Lung microvascular endothelial cell (primary cell): ENCODE results near the gene PDE4D. TPM values are rescaled to one million over a fixed set of nuclear protein-coding genes. Genes with fewer than 3 reads are reported as not detected.

Experiments used
- DNase-seq, 2 donors: peaks; one replicate each; pipeline versions ENCODE4 v3.0.0 to v3.0.0-alpha.2; 2010; ENCODE audit warnings: low read depth in 2 of 2
- total RNA-seq: library from RNA; depleted of rRNA; stranded (reverse); fragments of >200 nt; gene quantifications from 2 replicates; pipeline ENCODE4 v1.2.1, GENCODE V29; 2014

PDE4D gene
- total RNA-seq, 1 donor from 2014 or later = 23.8 TPM

DNA sequence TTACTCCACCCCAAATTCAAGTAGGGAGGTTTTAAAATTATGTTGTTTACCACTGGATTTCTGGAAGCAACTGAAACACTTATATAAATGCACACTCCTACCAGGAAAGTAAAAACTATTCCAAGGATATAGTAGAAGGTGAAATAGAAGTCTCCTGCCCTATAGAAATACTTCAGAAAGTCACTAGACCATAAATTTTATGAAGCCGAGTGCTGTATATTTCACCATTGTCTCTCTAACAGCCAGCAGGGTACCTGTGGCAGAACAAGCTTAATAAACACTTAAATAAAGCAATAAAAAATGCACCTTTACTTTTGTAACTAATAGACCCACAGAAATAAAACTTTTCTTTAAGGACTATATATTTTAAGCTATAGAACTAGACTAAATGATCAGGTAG, 631.6 kb downstream of the PDE4D start:
- no peak for DNase-seq

DNA sequence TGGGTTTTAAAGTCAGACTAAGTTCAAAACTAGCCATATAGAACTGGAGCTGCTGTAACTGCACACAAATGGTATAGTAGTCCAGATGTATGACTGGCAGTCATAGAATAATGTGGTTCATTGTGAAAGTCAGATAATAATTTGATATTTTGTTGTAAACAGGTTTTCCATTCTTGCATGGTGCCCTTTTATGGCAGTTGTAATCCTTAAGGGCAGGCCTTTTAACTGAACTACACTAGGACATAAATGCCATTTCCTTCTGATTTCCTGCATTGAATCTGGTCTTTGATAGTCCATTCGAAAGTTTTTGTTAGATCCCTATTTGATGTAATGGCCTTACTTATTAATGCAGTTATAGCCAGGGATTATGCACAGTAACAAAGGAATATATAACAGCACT, 632.6 kb downstream of the PDE4D start:
- no peak for DNase-seq

DNA sequence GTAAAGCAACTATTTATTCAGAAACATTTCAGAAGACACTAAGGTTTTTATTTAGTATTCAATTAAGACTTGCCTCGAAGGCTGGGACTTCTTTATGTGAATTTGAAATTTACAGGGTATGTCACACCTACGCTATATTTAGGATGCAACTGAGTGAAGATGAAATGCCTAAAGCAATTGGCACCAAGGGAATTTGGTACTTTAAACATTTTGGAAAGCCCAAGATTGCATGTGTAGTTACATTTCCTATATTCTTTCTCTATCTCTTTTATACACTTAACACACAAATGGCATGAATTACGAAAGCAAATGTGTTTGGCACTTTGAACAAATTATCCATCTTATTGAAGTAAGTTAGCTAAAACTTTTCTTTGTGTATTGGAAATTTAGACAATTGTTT, 633.3 kb downstream of the PDE4D start:
- DNase-seq = no peak

DNA sequence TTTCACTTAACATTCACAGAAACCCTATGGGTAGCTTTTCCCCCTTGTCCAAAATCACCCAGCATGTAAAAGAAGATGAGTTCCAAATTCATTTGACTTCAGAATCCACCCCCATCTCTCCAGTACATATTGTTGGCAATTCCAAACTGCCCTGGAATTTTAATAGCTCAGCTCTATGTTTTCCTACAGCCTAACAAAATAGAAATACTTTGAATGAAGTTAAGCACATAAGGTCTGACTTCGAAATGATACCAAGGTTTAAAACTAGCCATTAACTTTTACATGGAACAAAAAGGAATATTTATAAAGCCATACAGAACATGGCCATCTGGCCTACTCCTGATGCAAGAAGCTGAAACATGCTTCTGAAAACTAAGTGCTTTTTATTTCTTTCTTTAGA, 634.3 kb downstream of the PDE4D start:
- no peak for DNase-seq

DNA sequence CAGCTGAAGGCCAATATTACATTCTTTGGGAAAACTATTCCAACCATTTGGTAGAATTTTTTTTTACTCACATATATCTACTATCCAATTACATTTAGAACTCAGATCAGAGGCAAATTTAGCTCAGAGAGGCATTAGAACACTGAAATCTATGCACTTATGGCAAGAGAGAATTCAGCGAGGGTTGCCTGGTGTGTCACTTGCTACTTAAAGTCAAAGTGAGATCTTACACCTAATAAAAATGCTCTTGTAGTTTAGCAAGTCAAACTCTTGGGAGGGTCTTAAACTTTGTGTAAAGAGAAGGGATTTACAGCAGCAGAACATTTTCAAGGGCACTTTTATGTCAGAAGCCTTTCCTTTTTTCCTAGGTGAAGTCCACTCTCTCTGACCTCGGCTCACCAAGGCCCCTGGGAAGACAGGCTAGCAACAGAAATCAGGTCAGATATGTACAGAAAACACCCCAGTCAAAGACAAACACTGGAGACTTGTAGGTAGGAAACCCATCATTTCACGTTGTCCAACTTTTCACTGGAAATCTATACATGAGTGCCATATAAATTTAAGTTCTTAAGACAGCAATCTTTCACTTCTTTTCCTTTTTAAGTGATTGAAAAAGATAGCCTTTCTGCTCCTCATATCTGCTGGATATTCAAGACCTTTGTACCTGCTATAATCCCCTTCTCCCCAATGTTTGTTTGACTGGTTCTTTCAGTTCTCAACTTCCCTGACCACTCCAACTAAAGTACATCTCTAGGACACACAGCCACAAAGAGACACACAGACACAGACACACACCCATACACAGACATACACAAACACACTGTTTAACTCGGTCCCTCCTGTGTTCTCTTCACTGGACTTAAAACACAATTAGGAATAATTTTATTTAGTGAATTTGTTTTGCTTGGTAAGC, 635.8 kb downstream of the PDE4D start:
- DNase-seq = no peak

DNA sequence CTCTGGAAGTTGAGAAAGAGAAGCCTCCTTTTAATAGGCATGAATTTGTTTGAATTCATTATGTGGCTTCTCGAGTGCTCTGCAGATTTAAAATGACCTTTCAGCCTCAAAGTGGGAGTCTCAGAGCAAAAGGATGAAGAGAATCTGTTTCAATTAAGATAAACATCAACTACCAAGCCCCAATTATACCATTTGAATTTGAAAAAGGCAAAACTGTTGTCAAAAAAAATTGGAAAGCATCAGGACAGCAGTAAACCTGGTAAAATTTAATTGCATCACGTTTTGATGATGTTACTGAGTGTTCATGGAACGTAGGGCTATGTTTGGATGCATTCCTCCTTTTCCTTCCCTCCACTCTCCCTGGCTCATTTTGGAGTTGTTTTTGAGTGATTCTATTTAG, 637.2 kb downstream of the PDE4D start:
- no peak for DNase-seq

DNA sequence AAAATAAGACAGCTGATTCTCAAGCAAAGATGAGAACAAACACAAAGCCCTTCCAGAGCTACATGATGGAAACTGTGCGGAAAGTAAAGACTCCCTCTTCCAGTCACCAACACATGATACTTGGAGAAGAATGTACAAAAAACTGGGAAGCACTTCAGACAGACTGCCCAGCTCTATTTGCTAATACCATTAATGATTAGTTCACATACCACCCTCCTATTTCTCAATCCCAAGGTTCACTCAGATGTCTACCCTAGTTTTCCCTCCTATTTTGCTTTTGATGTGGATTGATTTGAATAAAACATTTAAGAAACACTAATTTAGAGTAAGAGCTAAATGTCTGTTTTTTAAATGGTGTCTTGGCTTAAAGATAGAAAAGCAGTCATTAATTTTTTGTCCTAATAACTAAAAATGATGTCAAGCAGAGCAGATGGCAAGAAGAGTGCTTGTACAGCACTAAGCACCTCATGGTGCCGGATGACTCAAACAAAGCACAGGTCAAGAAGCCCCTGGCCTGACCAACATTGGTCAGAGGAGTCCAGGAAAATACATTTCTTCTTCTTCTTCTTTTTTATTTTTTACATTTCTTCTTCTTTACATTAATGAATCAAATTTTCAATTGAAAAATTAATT, 639.4 kb downstream of the PDE4D start:
- no peak for DNase-seq

DNA sequence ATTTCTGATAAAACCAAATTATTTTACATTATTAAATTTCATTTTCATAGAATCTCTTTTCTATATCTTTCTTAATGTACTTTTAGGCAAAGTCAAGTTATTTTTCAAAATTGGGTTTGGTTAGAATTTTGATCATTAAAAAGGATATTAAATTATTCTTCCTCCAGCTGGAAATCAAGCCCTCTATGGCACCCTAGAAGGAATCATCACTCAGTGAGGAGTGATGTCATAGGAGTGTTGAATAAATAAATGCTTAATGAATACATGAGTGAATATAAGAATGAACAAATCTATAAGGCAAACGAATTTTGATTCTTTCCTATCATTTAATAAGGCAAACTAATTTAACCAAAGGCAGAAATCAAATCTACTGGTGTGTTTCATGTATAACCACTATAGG, 639.9 kb downstream of the PDE4D start:
- DNase-seq = no peak

DNA sequence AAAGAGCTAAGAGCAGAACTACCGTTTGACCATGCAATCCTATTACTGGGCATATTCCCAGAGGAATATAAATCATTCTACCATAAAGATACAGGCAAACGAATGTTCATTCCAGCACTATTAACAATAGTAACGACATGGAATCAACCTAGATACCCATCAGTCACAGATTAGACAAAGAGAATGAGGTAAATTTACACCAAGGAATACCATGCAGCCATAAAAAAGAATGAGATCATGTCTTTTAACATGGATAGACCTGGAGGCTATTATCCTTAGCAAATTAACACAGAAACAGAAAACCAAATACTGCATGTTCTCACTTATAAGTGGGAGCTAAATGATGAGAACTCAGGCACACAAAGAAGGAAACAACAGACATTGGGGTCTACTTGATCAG, 641.9 kb downstream of the PDE4D start:
- DNase-seq = no peak

DNA sequence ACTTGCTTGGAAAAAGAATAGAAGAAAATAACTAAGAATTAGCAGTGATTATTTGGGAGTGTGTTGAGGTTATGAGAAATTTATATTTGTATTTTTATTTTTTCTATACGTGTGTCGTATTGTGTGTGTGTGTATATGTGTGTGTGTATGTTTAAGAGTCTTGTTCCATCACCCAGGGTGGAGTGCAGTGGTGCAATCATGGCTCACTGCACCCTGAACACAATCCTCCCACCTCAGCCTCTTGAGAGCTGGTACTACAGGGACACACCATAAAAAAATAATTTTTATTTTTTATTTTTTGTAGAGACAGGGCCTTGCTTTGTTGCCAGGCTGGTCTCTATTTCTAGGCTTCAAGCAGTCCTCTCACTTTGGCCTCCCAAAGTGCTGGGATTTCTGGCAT, 643.8 kb downstream of the PDE4D start:
- DNase-seq = no peak

DNA sequence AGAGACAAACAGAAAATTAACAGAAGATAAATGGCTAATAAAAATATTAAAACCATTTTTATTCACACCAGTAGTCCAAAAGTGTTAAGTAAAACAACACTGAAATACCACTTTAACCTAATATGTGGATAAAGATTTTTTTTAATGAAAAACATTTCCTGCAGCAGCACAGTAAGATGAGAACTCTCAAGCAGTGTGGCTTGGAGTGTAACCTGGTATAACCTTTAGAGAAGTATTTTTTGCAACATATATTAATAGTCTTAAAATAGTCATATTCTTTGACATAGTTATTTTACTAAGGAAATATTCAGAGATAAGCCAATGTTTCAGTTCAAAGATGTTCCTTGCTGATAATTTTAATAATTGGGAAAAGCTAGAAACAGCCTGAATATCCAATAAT, 644.4 kb downstream of the PDE4D start:
- DNase-seq = no peak

DNA sequence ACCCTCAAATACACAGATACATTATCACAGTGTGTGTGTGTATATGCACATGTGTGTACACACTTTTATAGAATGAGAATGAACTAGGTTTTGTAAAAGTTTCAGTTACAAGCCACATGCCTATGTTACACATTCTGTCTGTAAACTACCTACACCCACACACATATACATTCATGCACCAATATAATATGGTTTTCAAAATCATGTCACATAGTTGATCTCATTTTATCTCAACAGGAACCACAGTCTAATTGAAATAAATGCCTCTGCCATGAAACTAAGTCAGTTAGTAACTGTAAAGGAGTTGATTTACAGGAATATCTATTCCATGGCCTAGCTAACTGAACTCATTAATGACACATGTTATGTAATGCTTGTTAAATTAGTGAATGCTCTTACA, 646.6 kb downstream of the PDE4D start:
- DNase-seq = no peak

DNA sequence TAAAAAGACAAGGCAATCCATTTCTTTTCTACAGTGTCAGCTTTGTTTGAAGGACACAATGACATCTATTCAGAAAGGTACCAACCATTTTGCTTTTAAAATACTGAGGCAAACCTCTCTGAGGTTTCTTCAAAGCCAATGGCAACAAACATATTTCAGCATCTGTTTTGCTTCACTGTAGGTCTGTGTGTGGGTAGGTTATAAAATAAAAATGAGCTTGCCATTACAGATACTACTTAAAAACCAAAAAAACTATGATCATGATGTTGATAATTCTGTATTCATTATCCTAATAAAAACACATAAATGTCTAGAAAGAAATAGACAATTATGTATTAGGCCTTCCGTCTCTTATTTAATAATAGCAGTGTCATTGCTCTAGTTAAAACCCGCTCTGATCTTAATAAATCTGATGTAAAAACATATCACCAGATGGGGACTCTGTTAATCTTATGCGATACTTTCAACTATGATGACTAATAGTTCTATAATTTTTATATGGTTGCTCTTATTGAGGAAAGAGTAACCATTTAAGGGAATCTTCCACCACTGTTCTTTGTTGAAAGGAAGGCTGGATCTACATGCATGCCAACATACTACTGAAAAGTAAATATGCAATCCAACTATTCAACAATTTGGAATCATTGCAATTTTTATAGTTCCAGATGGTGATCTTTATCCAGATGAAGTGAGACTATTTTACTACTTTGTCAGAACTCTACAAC, 647.2 kb downstream of the PDE4D start:
- peak in 1 of 2 donors; percentile 26 for DNase-seq

DNA sequence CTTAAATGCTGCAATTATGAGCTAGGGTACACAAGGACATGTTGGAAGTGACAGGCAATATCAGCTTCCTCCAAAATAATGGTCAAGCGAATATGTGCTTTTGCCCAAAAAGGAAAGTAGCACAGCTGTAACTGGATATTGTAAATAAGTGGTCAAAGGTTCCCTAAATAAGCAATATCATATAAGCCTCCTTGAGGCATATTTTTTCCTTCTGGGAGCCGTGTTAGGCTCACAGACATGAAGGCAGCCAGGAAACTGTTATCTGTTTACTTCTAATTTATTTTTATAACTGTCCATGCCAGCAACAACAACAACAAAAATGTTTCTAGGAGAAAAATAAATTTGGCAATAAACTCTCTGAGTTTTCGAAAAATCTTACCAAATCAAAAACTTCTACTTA, 648.3 kb downstream of the PDE4D start:
- no peak for DNase-seq

DNA sequence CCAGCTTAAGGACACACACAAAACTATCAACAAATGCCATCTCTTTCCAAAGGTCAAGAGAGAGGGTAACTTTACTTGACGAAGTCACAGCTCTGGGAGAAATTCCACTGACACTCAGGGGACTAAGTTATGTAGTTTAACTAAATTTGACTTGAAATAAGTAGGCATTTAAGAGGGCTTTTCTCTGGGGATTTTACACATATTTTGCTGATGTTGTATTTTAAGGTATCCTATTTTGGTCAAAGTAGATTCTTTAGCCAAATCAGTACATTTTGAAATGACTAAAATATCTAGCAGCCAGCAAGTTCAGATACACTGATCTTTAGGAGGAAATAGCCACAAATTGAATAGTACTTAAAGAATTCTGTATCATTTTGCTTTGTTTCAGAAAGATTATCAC, 652.0 kb downstream of the PDE4D start:
- no peak for DNase-seq

DNA sequence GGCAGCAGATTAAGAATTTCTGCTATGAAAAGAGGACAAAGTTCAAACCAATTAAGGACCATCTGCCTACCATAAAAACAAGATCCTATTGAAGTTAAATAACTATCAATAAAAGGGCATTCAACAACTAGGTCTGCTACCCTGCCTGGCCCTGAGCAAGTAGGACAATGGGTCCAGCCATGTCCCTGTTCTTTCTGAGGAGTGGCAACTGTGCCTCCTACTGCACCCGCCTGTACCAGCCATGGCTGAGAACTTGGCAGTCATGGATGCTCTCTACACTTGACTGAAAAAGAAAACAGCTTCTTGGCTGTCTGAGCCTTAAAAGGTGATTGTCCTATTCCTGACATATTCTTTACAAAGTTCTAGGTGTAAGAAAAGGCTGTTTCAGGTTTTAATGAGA, 652.4 kb downstream of the PDE4D start:
- no peak for DNase-seq

DNA sequence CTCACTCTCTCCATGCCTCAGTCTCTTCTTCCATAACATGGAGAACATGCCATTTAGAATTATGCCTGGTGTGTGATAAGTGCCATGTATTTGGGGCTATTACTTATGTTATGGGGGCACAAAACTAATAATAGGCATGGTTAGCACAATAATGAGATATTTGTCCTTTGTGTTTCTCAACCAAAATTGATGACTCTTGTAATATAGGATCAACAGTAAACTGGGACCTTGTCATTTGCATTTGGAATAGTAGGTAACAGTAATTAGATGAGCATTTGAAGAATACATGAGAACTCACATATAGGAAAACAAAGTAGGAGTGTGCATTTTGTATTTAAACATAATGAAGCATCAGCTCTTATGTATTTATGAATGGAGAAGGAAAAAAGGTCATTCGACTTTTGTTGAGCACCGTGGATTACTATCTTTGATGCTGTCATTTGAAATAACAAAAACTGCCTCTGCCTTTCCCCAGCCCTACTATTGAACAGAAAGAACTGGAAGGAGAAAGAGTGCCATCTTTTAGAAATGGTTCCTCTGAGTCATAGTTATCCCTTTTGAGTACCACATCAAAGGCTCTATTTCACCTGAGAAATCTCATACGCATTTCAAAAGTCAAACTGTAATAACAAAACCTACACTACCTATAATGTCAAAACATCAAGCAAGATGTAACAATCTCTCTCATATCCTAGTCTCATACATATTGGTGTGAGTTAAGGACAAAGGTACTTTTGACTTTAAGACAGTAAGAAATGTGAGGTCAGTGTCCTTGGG, 655.2 kb downstream of the PDE4D start:
- no peak for DNase-seq

DNA sequence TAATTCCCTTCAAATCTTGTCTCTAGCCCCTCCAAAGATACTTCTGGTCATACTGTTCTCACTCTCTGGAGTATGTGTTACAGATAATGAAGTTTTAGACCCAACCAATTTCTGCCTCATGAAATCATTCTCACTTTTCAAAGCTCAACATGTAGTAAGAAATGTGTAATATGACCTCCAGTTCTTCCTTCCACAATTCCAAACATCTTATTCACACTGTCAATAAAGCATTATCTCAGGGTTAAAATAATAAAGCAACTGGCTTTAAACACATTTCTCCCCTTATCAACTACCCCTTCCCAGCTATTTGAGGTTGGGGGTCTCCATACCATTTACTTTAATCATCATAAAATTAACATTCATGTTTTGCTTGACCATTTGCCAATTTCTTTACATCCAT, 656.5 kb downstream of the PDE4D start:
- no peak for DNase-seq

DNA sequence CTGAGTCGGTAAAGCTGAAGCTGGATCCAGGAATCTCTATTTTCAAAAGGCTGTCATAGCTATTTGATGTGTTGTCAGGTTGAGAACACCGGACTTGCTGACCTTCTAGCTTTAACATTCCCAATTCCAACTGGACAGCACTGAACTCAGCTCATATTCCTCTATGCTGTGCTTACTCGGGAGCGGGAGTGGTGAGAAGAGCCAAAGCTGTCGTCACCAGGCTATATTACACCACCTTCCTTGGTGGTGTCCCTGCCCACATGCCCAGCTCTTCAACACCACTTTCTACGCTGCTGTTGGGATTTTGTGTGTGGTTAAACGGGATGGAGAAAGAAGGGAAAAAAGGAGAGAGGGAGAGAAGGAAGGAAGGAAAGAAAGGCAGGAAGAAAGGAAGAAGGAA, 657.1 kb downstream of the PDE4D start:
- DNase-seq = no peak

DNA sequence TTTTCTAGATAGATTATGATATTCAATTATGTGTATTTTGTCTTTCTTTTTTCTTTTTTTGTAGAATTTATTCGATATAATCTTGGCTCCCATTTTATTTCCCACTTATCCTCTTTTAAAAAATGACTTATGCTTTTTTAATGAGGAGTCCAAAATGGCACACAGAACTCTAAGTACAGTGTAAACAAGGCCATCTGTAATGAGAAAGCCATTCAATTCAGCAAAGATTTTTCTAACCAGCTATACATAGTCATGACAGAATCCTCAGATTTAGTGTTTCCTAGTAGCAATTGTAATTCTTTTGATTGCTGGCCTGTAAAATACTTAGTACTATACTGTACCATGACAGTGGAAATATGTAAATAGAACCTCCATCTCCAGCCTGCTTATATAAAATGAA, 659.3 kb downstream of the PDE4D start:
- DNase-seq = no peak

DNA sequence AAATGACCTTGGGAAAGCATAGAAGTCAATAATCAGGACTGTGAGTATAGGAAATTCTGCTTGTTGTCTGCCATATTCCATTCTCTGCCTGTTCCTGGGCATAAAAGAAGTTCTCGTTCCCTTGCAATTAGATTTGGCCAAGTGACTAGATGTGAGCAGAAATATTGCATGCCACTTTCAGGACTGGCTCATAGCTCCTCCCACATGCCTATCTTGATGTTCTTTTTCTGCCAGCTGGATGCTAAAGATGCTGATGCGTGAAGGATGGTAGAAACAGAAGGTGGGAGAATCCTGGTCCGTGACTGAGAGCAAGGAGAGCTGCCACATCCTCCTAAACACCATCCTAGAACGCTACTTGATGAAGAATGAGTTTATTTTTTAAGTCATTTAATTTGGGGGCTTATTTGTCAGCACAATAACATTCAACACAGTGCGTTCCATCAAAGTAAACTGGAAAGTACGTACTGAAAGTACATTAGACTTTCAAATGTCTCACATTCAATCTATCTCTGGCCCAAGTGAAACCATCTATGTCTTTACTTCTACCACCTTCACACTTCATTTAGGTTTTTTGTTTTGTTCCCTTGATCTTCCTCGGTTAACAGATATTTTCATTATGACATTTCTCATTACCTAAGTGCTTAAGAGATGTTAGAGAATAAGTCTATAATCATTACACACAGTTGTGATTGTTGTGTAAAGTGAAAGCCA, 662.1 kb downstream of the PDE4D start:
- DNase-seq = no peak
